ENCODE results near the gene CHCT1. TPM values are rescaled to one million over a fixed set of nuclear protein-coding genes. Genes with fewer than 3 reads are reported as not detected.

The CHCT1 gene
- total and polyA plus RNA-seq, 2 donors from 2014 or later: not detected

DNA sequence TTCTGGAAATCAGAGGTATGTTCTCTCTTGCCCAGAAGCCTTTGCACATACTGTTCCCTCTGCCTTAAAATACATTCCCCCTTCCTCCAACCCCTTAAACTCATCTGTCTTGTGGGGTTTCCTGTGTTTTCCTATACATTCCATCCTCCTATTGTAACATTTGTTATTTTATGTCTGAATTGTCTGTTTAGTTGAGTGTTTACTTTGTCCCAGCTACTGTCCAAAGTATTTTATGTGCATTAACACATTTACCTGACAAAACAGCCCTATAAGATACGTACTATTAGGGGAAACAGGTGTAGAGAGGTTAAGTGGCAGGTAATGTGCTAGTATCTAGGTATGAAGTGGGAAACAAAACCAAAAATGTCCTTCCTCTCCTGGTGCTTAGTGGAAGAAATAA is 42.1 kb downstream of the CHCT1 start:
- Histone ChIP-seq H3K4me3 (ENCODE audit: low read length in 3 of 3) (no peak overlapping the region), H3K27ac (ENCODE audit: low read depth in 2 of 2, low read length in 2 of 2) (no peak overlapping the region), H3K27me3 (ENCODE audit: control insufficient read depth, insufficient read depth, low read length) (no peaks in the 10 kb centered on the region), H3K4me1 (ENCODE audit: control insufficient read depth in 2 of 3, insufficient read depth in 2 of 3, low read depth in 1 of 3, low read length in 3 of 3) (no peaks in the 10 kb centered on the region), H3K9me3 (ENCODE audit: control insufficient read depth in 2 of 3, insufficient read depth in 1 of 3, low read length in 3 of 3) (no peaks in the 10 kb centered on the region), H3K36me3 (ENCODE audit: control insufficient read depth in 2 of 3, insufficient read depth in 3 of 3, low read length in 3 of 3) (peaks cover 2 to 34% (median 15%) of the 10 kb centered on the region in 3 donors), H3K9ac (ENCODE audit: low read length in 3 of 3) (no peak overlapping the region)
- DNase-seq (no peak), FAIRE-seq (no peak)
- TF ChIP-seq, protein P1, sequence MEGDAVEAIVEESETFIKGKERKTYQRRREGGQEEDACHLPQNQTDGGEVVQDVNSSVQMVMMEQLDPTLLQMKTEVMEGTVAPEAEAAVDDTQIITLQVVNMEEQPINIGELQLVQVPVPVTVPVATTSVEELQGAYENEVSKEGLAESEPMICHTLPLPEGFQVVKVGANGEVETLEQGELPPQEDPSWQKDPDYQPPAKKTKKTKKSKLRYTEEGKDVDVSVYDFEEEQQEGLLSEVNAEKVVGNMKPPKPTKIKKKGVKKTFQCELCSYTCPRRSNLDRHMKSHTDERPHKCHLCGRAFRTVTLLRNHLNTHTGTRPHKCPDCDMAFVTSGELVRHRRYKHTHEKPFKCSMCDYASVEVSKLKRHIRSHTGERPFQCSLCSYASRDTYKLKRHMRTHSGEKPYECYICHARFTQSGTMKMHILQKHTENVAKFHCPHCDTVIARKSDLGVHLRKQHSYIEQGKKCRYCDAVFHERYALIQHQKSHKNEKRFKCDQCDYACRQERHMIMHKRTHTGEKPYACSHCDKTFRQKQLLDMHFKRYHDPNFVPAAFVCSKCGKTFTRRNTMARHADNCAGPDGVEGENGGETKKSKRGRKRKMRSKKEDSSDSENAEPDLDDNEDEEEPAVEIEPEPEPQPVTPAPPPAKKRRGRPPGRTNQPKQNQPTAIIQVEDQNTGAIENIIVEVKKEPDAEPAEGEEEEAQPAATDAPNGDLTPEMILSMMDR (IDR thresholded peaks at IDR 0.05; ENCODE audit: borderline replicate concordance, extremely low read depth, insufficient read depth): no peak
- intact Hi-C loops (cut with DNase I): no loop called here

DNA sequence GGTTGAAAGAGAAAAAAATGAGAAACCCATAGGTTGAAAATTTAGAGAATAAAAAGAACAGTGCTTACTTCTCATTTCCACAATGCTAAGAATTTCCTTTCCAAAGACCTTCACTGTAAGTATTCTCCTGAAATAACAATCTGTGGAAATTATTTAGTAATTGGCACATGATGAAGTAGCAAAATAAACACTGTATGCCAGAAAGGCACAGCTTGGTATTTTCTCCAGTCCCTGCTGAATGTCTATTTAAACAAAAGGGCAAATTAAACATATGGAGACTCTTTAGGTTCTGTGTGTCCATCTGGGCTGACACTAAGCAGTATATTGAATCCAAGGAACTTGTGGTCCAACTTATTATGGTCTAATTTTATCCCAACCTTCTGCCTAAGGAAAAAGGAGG is 46.1 kb downstream of the CHCT1 start:
- no peak for DNase-seq
- Histone ChIP-seq H3K4me1 (ENCODE audit: control insufficient read depth in 2 of 3, insufficient read depth in 2 of 3, low read depth in 1 of 3, low read length in 3 of 3) (peaks cover 0 to 4% (median 0%) of the 10 kb centered on the region in 3 donors), H3K9me3 (ENCODE audit: control insufficient read depth in 2 of 3, insufficient read depth in 1 of 3, low read length in 3 of 3) (no peaks in the 10 kb centered on the region), H3K4me3 (ENCODE audit: low read length in 3 of 3) (no peak overlapping the region), H3K27me3 (ENCODE audit: control insufficient read depth, insufficient read depth, low read length) (no peaks in the 10 kb centered on the region), H3K36me3 (ENCODE audit: control insufficient read depth in 2 of 3, insufficient read depth in 3 of 3, low read length in 3 of 3) (peaks cover 0 to 15% (median 12%) of the 10 kb centered on the region in 3 donors), H3K9ac (ENCODE audit: low read length in 3 of 3) (no peak overlapping the region), H3K27ac (ENCODE audit: low read depth in 2 of 2, low read length in 2 of 2) (no peak overlapping the region)
- TF ChIP-seq, protein P1 (IDR thresholded peaks at IDR 0.05; ENCODE audit: borderline replicate concordance, extremely low read depth, insufficient read depth): no peak
- FAIRE-seq: no peak
- intact Hi-C loops (cut with DNase I): no loop called here

DNA sequence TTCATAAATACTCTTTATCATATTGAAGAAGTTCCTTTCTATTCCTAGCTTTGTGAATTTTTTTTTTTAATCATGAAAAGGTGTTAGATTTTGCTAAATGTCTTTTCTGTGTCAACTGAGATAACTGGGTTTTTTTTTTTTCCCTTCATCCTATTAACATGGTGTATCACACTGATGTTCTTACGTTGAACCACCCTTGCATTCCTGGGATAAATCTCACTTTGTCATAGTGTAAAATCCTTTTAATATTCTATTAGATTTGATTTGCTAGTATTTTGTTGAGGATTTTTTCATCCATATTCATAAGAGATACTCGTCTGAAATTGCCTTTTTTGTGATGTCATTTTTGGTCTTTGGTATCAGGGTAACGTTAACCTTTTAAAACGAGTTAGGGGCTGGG is 49.2 kb downstream of the CHCT1 start:
- Histone ChIP-seq H3K9me3 (ENCODE audit: control insufficient read depth in 2 of 3, insufficient read depth in 1 of 3, low read length in 3 of 3) (no peaks in the 10 kb centered on the region), H3K36me3 (ENCODE audit: control insufficient read depth in 2 of 3, insufficient read depth in 3 of 3, low read length in 3 of 3) (peaks cover 0 to 2% (median 0%) of the 10 kb centered on the region in 3 donors), H3K27ac (ENCODE audit: low read depth in 2 of 2, low read length in 2 of 2) (no peak overlapping the region), H3K27me3 (ENCODE audit: control insufficient read depth, insufficient read depth, low read length) (no peaks in the 10 kb centered on the region), H3K4me1 (ENCODE audit: control insufficient read depth in 2 of 3, insufficient read depth in 2 of 3, low read depth in 1 of 3, low read length in 3 of 3) (peaks cover 0 to 4% (median 0%) of the 10 kb centered on the region in 3 donors), H3K4me3 (ENCODE audit: low read length in 3 of 3) (no peak overlapping the region), H3K9ac (ENCODE audit: low read length in 3 of 3) (no peak overlapping the region)
- FAIRE-seq (no peak), DNase-seq (no peak)
- TF ChIP-seq, protein P1 (IDR thresholded peaks at IDR 0.05; ENCODE audit: borderline replicate concordance, extremely low read depth, insufficient read depth): no peak
- intact Hi-C loops (cut with DNase I): no loop called here

DNA sequence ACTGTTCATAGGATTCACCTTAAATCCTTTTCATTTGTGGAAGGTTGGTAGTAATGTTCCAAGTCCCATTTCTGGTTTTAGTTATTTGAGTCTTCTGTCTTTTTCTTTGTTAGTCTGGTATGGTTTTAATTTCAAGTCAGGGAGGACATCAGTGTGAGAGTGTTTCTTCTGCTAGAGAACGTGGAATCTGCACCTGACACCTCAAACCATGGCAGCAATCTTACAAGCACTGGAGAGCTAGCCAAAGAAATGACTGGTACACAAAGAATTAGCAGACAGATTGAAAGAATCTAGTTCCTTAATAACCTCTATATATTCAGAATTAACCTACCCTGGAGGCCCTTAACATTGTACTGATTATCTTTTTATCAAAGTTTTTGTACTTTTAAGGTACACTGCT is 50.2 kb downstream of the CHCT1 start:
- no peak for FAIRE-seq

More for the DNA sequence above, 50.2 kb downstream of the CHCT1 start:
- TF ChIP-seq, protein P1 (IDR thresholded peaks at IDR 0.05; ENCODE audit: borderline replicate concordance, extremely low read depth, insufficient read depth): no peak
- DNase-seq: no peak
- Histone ChIP-seq H3K27me3 (ENCODE audit: control insufficient read depth, insufficient read depth, low read length) (no peaks in the 10 kb centered on the region), H3K4me3 (ENCODE audit: low read length in 3 of 3) (no peak overlapping the region), H3K4me1 (ENCODE audit: control insufficient read depth in 2 of 3, insufficient read depth in 2 of 3, low read depth in 1 of 3, low read length in 3 of 3) (peaks cover 0 to 4% (median 0%) of the 10 kb centered on the region in 3 donors), H3K36me3 (ENCODE audit: control insufficient read depth in 2 of 3, insufficient read depth in 3 of 3, low read length in 3 of 3) (peaks cover 0 to 2% (median 0%) of the 10 kb centered on the region in 3 donors), H3K27ac (ENCODE audit: low read depth in 2 of 2, low read length in 2 of 2) (no peak overlapping the region), H3K9me3 (ENCODE audit: control insufficient read depth in 2 of 3, insufficient read depth in 1 of 3, low read length in 3 of 3) (no peaks in the 10 kb centered on the region), H3K9ac (ENCODE audit: low read length in 3 of 3) (no peak overlapping the region)
- intact Hi-C loops (cut with DNase I): no loop called here

Data from kidney (tissue), 14 donors.